Ascending aorta (tissue), 2 donors: ENCODE measurements around the gene SSU72. TPM values are rescaled to one million over a fixed set of nuclear protein-coding genes. Genes with fewer than 3 reads are reported as not detected.
A peak's percentile ranks its signal among the peaks of the same experiment; 100 is the strongest.

Source experiments
- DNase-seq, 2 donors: peaks; one replicate each; pipeline ENCODE4 v3.0.0-alpha.2; 2019; ENCODE audit warnings: low spot score in 2 of 2
- H3K27ac ChIP-seq, 2 donors: fragments of 200-600 bp; sonication (generic); one replicate each; pipeline ENCODE4 v1.5.1; 2016 to 2017; ENCODE audit warnings: mild to moderate bottlenecking in 1 of 2
- H3K27me3 ChIP-seq: fragments of 200-600 bp; sonication (generic); one replicate; pipeline ENCODE4 v1.5.1; 2017
- H3K36me3 ChIP-seq, 2 donors: fragments of 200-600 bp; sonication (generic); one replicate each; pipeline ENCODE4 v1.5.1; 2016
- H3K4me1 ChIP-seq, 2 donors: fragments of 200-600 bp; sonication (generic); one replicate each; pipeline ENCODE4 v1.5.1; 2016 to 2017; ENCODE audit warnings: mild to moderate bottlenecking in 1 of 2
- H3K4me3 ChIP-seq, 2 donors: fragments of 200-600 bp; sonication (generic); one replicate each; pipeline ENCODE4 v1.5.1; 2016 to 2017; ENCODE audit warnings: mild to moderate bottlenecking in 1 of 2
- H3K9me3 ChIP-seq, 2 donors: fragments of 200-600 bp; sonication (generic); one replicate each; pipeline ENCODE4 v1.5.1; 2016
- CTCF ChIP-seq, 3 experiments: fragments of 200-600 bp in 2 of 3; fragments of 450-650 bp in 1 of 3; sonication (generic) in 2 of 3; IDR thresholded peaks; one replicate each; pipeline ENCODE4 v1.5.1; 2016 to 2019; ENCODE audit warnings: antibody characterized with exemption in 3 of 3, mild to moderate bottlenecking in 1 of 3, moderate library complexity in 1 of 3
- intact Hi-C: fragments of 100-400 bp; cut with DNase I; formaldehyde crosslinking; loops from one replicate; pipeline ENCODE4 v1.15.1; 2023
- total RNA-seq: library from RNA; depleted of rRNA; stranded (reverse); fragments of >200 nt; gene quantifications from one replicate; pipeline ENCODE4 v1.1.0, GENCODE V29; 2016

The SSU72 gene
- total RNA-seq, 1 donor from 2014 or later, result 50.1 TPM

GRCh38 chr1:1602968-1603506 lies 28.4 kb upstream of the SSU72 start:
- Histone ChIP-seq H3K27me3 (peaks cover 6% of the 10 kb centered on the region), H3K27ac (no peak overlapping the region), H3K4me1 (peaks cover 4 to 5% of the 10 kb centered on the region in 2 donors), H3K9me3 (no peaks in the 10 kb centered on the region), H3K4me3 (no peak overlapping the region), H3K36me3 (no peaks in the 10 kb centered on the region)
- intact Hi-C loops, result no loop called here
- DNase-seq, result no peak
- TF ChIP-seq CTCF (IDR thresholded peaks at IDR 0.05), result no peak

- Histone ChIP-seq H3K4me1 (peaks cover 4 to 5% of the 10 kb centered on the region in 2 donors), H3K27ac (no peak overlapping the region), H3K27me3 (peaks cover 6% of the 10 kb centered on the region), H3K4me3 (no peak overlapping the region), H3K9me3 (no peaks in the 10 kb centered on the region), H3K36me3 (no peaks in the 10 kb centered on the region)
- TF ChIP-seq CTCF (IDR thresholded peaks at IDR 0.05), result no peak
- DNase-seq, result no peak
- intact Hi-C loops, result no loop called here
These were observed 27.8 kb upstream of the SSU72 start for GRCh38 chr1:1602304-1602967.

- H3K27ac ChIP-seq, result no peak overlapping the region
- H3K27me3 ChIP-seq, result peaks cover 6% of the 10 kb centered on the region
- peaks cover 4 to 5% of the 10 kb centered on the region in 2 donors for H3K4me1 ChIP-seq
- no peak overlapping the region for H3K4me3 ChIP-seq
- intact Hi-C loops, result no loop called here
- no peak for TF ChIP-seq CTCF (IDR thresholded peaks at IDR 0.05)
- no peaks in the 10 kb centered on the region for H3K36me3 ChIP-seq
- no peaks in the 10 kb centered on the region for H3K9me3 ChIP-seq
- no peak for DNase-seq
These were observed 27.1 kb upstream of the SSU72 start for GRCh38 chr1:1601564-1602303.

- Histone ChIP-seq H3K4me3 (peak overlapping the region in 1 of 2 donors; percentile 60), H3K4me1 (peaks cover 4 to 5% of the 10 kb centered on the region in 2 donors), H3K27ac (no peak overlapping the region), H3K36me3 (no peaks in the 10 kb centered on the region), H3K9me3 (no peaks in the 10 kb centered on the region), H3K27me3 (peaks cover 6% of the 10 kb centered on the region)
- intact Hi-C loops, result no loop called here
- TF ChIP-seq CTCF (IDR thresholded peaks at IDR 0.05), result no peak
- no peak for DNase-seq
These were observed 26.3 kb upstream of the SSU72 start for GRCh38 chr1:1600861-1601563.

- Histone ChIP-seq H3K9me3 (no peaks in the 10 kb centered on the region), H3K4me1 (peaks cover 4 to 5% of the 10 kb centered on the region in 2 donors), H3K4me3 (peak within 1 kb of the TSS; percentile 44 to 60), H3K27ac (no peak within 1 kb of the TSS), H3K36me3 (no peaks in the 10 kb centered on the region), H3K27me3 (peaks cover 6% of the 10 kb centered on the region)
- TF ChIP-seq CTCF (IDR thresholded peaks at IDR 0.05), result no peak
- intact Hi-C loops, result no loop called here
- DNase-seq, result no peak
These were observed 25.5 kb upstream of the SSU72 start, which contains the start of gene FNDC10 for GRCh38 chr1:1599935-1600860. Gene FNDC10 (minus strand): TSS chr1:1600135. CDS start chr1:1600015, 120 bp downstream.
